Measurements from ENCODE around the gene MCIDAS. TPM values are rescaled to one million over a fixed set of nuclear protein-coding genes. Genes with fewer than 3 reads are reported as not detected.

Gene MCIDAS
- total and polyA plus RNA-seq, 10 of the 15 experiments (the other 5 are each of a cell fraction or from before 2014, with no cell fraction given): not detected

GRCh38 chr5:55176176-55176818 is 50.8 kb downstream of the MCIDAS start:
- no peaks in the 10 kb centered on the region for H3K36me3 ChIP-seq (ENCODE audit: control insufficient read depth in 2 of 2, insufficient read depth in 2 of 2, low read length in 1 of 2)
- H3K79me2 ChIP-seq (ENCODE audit: control insufficient read depth, insufficient read depth, low read length): no peaks in the 10 kb centered on the region
- TF ChIP-seq HDAC6 (IDR thresholded peaks at IDR 0.05; ENCODE audit: unreplicated experiment): peak; percentile 10
- TF ChIP-seq BMI1 (IDR thresholded peaks at IDR 0.05; ENCODE audit: borderline replicate concordance): no peak
- TF ChIP-seq POLR2A (IDR thresholded peaks at IDR 0.05; ENCODE audit: low read depth, low read length): no peak
- TF ChIP-seq, protein P1, sequence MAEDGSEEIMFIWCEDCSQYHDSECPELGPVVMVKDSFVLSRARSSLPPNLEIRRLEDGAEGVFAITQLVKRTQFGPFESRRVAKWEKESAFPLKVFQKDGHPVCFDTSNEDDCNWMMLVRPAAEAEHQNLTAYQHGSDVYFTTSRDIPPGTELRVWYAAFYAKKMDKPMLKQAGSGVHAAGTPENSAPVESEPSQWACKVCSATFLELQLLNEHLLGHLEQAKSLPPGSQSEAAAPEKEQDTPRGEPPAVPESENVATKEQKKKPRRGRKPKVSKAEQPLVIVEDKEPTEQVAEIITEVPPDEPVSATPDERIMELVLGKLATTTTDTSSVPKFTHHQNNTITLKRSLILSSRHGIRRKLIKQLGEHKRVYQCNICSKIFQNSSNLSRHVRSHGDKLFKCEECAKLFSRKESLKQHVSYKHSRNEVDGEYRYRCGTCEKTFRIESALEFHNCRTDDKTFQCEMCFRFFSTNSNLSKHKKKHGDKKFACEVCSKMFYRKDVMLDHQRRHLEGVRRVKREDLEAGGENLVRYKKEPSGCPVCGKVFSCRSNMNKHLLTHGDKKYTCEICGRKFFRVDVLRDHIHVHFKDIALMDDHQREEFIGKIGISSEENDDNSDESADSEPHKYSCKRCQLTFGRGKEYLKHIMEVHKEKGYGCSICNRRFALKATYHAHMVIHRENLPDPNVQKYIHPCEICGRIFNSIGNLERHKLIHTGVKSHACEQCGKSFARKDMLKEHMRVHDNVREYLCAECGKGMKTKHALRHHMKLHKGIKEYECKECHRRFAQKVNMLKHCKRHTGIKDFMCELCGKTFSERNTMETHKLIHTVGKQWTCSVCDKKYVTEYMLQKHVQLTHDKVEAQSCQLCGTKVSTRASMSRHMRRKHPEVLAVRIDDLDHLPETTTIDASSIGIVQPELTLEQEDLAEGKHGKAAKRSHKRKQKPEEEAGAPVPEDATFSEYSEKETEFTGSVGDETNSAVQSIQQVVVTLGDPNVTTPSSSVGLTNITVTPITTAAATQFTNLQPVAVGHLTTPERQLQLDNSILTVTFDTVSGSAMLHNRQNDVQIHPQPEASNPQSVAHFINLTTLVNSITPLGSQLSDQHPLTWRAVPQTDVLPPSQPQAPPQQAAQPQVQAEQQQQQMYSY (CRISPR knock-in tag; IDR thresholded peaks at IDR 0.05): no peak
- no peak overlapping the region for H2AFZ ChIP-seq (ENCODE audit: control insufficient read depth, low read depth, low read length)
- ATAC-seq (peak; percentile 20; the same call in 2 of the 3 replicates), DNase-seq (ENCODE audit: low read depth, low spot score) (no peak), FAIRE-seq (no peak)
- BruUV-seq (replicated peaks): no TSS peak
- WGBS (ENCODE audit: insufficient coverage, insufficient replicate concordance, low lambda C conversion rate, missing lambda C conversion rate): 2% methylated on average over 44 of the region's 44 CpGs
- peak overlapping the region; percentile 47 for H3K4me2 ChIP-seq (ENCODE audit: control insufficient read depth, insufficient read depth)
- ChIA-PET RAD21 (ENCODE audit: unreplicated experiment) (no interaction called here), SMC1A (ENCODE audit: uncharacterized antibody, unreplicated experiment) (interaction anchor here (0.6 kb wide), 1 partner anchor 1516 kb away, joined by 3 read pairs; no protein-coding TSS in a partner anchor), CTCF (interaction anchor here (1.2 to 1.3 kb wide), 2 partner anchors 9 to 30 kb away, joined by 3 to 4 read pairs; no protein-coding TSS in a partner anchor), POLR2A (no interaction called here)
- in situ Hi-C loops (cut with MboI): loop anchor here (10.0 kb wide), 1 partner anchor 1019 kb away; no protein-coding TSS in a partner anchor
- no peaks in the 10 kb centered on the region for H4K20me1 ChIP-seq (ENCODE audit: control insufficient read depth, insufficient read depth)
- H3K27me3 ChIP-seq (replicated peaks in 1 of 2; ENCODE audit: control insufficient read depth in 2 of 2, insufficient read depth in 2 of 2, low read length in 1 of 2): peaks cover 3 to 21% of the 10 kb centered on the region in 2 experiments; a peak in 3 of 4 replicates
- no peak overlapping the region for H3K9ac ChIP-seq (ENCODE audit: control insufficient read depth, insufficient read depth, low read length)
- no peak overlapping the region for H3K27ac ChIP-seq (ENCODE audit: control insufficient read depth, insufficient read depth)
- peaks cover 9% of the 10 kb centered on the region for H3K4me1 ChIP-seq (ENCODE audit: control insufficient read depth, insufficient read depth, low read length)
- intact Hi-C loops (cut with micrococcal nuclease; ENCODE audit: unreplicated experiment): loop anchor here (10.0 kb wide), 2 partner anchors 729 to 1089 kb away; no protein-coding TSS in a partner anchor
- H3K4me3 ChIP-seq: no peak overlapping the region
- no peaks in the 10 kb centered on the region; the same call in 2 of the 3 replicates for H3K9me3 ChIP-seq (replicated peaks; ENCODE audit: control insufficient read depth, insufficient read depth, low read length)
